Measurements from ENCODE around the gene KRT1. TPM values are rescaled to one million over a fixed set of nuclear protein-coding genes. Genes with fewer than 3 reads are reported as not detected.

KRT1 gene
- total RNA-seq, 1 donor from 2014 or later = 0.16 TPM

- DNase-seq = no peak
Observed at GRCh38 chr12:52633383-52633782, 46.8 kb downstream of the KRT1 start.

GRCh38 chr12:52632656-52633055 is 47.6 kb downstream of the KRT1 start:
- no peak for DNase-seq

GRCh38 chr12:52631676-52632459 is 48.3 kb downstream of the KRT1 start:
- DNase-seq = no peak

- DNase-seq = no peak
Observed at GRCh38 chr12:52631264-52631663, 48.9 kb downstream of the KRT1 start.

- no peak for DNase-seq
Observed at GRCh38 chr12:52630599-52631200, 49.5 kb downstream of the KRT1 start.

- no peak for DNase-seq
Observed at GRCh38 chr12:52630008-52630500, 50.2 kb downstream of the KRT1 start.

- DNase-seq = no peak
Observed at GRCh38 chr12:52629281-52630007, 50.8 kb downstream of the KRT1 start.

- no peak for DNase-seq
Observed at GRCh38 chr12:52628841-52629240, 51.4 kb downstream of the KRT1 start.

- no peak for DNase-seq
Observed at GRCh38 chr12:52628111-52628507, 52.1 kb downstream of the KRT1 start.

GRCh38 chr12:52627395-52628110 is 52.7 kb downstream of the KRT1 start:
- no peak for DNase-seq

Other genes starting within 250 kb of the KRT1 start
- not detected for gene KRT75, start 246.0 kb downstream of the KRT1 start, total RNA-seq
- 0.16 TPM for gene KRT6B, start 228.3 kb downstream of the KRT1 start, total RNA-seq
- gene KRT6C, start 206.6 kb downstream of the KRT1 start, total RNA-seq = not detected
- gene KRT6A, start 187.2 kb downstream of the KRT1 start, total RNA-seq = 0.62 TPM
- 0.62 TPM for gene KRT5, start 160.0 kb downstream of the KRT1 start, total RNA-seq
- not detected for gene KRT71, start 127.3 kb downstream of the KRT1 start, total RNA-seq
- gene KRT74, start 106.6 kb downstream of the KRT1 start, total RNA-seq = not detected
- not detected for gene KRT72, start 78.9 kb downstream of the KRT1 start, total RNA-seq
- gene KRT73, start 61.8 kb downstream of the KRT1 start, total RNA-seq = not detected
- gene KRT2, start 28.2 kb downstream of the KRT1 start, total RNA-seq = not detected
- gene KRT77, start 23.1 kb upstream of the KRT1 start, total RNA-seq = not detected
- not detected for gene KRT76, start 96.9 kb upstream of the KRT1 start, total RNA-seq
- gene KRT3, start 115.7 kb upstream of the KRT1 start, total RNA-seq = not detected
- gene KRT4, start 133.7 kb upstream of the KRT1 start, total RNA-seq = 0.94 TPM
- not detected for gene KRT79, start 153.9 kb upstream of the KRT1 start, total RNA-seq
- 1.9 TPM for gene KRT78, start 168.6 kb upstream of the KRT1 start, total RNA-seq
- gene KRT8, start 224.7 kb upstream of the KRT1 start, total RNA-seq = not detected

Measured in occipital lobe (tissue), 2 donors.